M059J (cell line): ENCODE data around the gene SYNGR1. TPM values are rescaled to one million over a fixed set of nuclear protein-coding genes. Genes with fewer than 3 reads are reported as not detected.
A peak's percentile ranks its signal among the peaks of the same experiment; 100 is the strongest.
"Not testable (repeated sequence)": the region's sequence is repeated elsewhere in the genome, so short reads cannot be mapped to it uniquely, and the experiment has no call there.

ENCODE experiments used
- DNase-seq: peaks from one replicate; pipeline ENCODE4 v3.0.0-alpha.2; 2012; ENCODE audit warnings: low read depth
- total RNA-seq: library from RNA; depleted of rRNA; stranded (reverse); fragments of >200 nt; shearing (Covaris generic); gene quantifications from 2 replicates; pipeline ENCODE4 v1.2.3, GENCODE V29; 2014

The SYNGR1 gene
- total RNA-seq, 1 experiment from 2014 or later, result 14.9 TPM

DNA sequence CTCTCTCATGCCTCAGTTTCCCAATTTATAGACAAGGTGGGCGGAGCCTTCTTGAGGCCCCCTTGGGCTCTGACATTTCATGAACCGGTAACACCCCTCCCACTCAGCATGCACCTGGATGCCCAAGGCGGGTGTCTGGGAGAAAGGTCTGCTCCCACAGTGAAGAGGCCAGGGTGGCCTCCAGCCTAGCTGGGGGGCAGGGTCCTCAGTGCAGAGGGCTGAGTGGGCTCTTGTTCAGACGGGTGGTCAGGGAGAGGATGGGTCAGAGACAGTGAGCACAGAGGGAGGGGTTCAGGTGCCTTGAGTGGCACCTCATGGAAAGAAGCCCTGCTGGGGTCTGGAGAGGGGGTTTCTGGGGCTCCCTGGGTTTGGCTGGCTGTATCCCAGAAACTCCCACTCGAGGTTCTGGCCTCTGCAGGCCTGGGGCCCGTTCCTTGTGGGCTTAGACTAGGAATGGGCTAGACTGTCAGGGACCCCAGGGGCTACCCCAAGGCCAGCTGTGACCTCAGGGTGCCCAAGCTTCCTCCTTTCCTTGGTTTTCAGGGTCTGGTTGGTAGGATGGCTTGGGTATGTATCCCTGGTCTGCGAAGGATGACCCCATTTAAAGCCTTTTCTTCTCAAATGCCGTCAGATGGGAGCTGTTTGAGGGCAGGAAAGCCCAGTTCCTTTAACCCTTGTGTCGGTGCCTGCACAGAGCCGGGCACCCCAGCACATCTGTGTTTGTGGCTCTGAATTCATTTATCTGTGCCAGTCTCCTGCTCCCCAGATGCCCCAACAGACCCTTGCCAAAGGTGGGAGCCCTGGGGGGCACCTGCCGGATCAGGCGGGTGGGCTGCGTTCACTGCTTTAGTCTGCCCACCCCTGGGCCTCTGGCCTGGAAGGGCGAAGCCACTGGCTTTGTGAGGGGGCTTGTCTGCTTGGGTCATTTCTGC, 1.2 kb downstream of the SYNGR1 start:
- DNase-seq, result no peak

DNA sequence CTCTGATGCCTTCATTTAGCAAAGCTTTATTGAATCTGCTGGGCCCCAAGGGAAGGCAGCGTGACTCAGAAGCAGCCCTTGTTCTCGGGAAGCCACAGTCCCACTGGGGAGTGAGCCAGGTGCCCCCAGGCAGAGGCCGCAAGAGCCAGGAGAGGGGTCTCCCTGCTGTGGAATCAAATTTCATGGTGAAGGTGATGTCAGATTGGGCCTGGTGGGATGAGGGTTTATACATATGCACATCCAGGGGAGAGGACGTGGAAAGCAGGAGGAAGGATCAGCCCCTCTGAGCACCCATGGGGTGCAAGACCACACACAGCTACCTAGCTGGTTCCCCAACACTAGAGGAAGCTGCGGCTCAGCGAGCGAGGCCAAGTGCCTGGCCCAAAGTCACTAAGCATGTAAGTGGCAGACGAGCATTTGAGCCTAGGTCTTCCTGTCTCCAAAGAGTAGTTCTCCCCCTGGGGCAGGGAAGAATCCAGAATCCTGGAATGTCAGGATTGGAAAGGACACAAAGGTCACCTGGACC, 2.0 kb downstream of the SYNGR1 start:
- peak; percentile 85 for DNase-seq

DNA sequence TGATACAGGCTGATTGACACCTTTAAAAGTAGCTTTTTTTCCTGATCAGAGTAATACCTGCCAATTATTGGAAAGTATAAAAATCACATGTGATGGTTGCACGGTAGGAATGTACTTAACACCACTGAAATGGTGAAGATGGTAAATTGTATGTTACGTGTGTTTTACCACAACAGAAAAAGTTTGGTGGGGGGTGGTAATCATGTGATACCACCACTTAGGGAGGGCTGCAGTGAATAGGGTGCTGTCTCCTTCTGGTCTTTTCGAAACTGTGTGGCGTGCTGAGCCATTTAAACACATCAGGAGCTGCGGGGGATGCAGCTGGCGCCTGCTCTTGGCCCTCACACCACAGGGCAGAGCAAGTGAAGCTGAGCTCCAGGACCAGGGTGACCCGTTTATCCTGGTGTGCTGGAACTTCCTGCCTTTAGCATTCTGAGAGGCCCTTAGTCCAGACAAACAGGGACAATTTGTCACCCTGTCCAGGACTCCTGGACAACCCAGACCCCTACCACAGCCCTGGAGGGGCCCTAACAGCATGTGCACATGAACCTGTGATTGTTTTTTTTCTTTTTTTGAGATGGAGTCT, 2.6 kb downstream of the SYNGR1 start:
- DNase-seq, result no peak

DNA sequence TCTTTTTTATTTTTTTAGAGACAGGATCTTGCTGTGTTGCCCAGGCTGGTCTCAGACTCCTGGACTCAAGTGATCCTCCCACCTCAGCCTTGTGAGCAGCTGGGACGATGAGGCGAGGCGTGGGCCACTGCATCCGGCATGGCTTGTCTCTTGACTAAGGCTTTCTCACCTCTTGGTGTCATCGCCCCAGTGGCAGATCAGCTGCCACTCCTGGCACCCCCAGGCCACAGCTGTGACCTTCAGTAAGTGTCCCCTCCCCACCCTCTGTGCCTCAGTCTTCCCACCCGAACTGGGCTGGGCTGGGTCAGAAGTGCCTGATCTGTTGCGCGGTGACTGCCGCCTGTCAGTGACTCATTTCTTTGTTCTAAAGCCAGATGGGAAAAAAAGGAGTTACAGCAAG, 3.6 kb downstream of the SYNGR1 start:
- DNase-seq, result no peak

DNA sequence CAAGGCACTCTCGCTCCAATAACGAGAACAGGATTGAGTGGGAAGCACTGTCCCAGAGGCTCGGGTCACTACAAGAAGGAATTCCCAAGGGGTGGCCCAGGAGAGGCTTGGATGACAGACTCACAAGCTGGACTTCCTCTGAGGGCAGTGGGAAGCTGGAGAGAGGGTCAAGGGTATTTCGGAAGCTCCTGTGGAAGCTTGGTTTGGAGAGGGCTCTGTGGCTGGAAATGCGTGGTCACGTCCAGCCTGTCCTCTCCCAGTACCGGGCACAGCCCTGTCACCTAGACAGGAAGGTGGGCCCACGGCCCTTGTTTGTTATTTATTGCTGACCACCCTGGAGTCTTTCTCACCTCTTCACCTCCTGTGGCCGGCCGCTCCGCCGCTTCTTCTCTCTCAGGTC, 5.3 kb downstream of the SYNGR1 start:
- DNase-seq, result no peak

DNA sequence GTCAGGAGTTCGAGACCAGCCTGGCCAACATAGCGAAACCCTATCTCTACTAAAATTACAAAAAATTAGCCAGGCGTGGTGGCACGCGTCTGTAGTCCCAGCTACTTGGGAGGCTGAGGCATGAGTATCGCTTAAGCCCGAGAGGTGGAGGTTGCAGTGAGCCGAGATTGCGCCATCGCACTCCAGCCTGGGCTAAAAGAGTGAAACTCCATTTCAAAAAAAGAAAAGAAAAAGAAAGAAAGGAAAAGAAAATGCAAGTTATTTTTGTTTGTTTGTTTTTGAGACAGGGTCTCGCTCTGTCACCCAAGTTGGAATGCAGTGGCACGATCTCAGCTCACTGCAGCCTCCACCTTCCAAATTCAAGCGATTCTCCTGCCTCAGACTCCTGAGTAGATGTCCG, 6.0 kb downstream of the SYNGR1 start:
- not testable (repeated sequence) for DNase-seq

DNA sequence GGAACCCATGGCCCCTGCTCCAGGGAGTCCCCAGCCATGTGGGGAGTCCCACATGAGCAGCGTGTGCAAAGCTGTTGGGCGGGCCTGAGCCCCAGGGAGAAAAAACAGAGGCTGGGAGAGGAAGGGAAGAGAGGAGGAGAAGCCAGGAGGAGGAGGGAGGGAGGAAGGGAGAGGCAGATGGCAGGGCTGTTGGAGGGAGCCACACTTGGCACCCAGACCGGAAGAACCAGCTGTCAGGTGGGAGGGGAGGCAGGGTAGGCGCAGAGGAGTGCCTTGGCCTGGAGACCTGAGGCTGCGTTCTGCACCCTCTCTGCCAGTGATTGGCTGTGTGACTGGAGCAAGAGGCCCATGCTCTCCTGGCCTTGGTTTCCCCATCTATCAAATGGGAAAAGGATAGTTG, 6.7 kb downstream of the SYNGR1 start:
- DNase-seq, result no peak

DNA sequence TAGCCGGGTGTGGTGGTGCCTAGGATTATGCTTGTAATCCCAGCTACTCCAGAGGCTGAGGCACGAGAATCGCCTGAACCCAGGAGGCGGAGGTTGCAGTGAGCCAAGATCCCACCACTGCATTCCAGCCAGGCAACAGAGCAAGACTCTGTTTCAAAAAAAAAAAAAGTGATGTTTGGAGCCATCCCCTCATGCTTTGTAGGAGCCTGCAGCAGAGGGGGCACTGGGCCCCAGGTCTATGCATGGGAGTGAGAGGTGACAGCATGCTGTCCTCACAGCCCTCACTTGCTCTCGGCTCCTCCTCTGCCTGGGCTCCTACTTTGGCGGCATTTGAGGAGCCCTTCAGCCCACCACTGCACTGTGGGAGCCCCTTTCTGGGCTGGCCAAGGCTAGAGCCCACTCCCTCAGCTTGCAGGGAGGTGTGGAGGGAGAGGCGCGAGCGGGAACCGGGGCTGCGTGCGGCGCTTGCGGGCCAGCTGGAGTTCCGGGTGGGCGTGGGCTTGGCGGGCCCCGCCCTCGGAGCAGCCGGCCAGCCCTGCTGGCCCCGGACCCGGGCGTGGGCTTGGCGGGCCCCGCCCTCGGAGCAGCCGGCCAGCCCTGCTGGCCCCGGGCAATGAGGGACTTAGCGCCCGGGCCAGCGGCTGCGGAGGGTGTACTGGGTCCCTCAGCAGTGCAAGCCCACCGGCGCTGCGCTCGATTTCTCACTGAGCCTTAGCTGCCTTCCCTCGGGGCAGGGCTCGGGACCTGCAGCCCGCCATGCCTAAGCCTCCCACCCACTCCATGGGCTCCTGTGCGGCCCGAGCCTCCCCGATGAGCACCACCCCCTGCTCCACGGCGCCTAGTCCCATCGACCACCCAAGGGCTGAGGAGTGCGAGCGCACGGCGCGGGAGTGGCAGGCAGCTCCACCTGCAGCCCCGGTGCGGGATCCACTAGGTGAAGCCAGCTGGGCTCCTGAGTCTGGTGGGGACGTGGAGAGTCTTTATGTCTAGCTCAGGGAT, 7.6 kb downstream of the SYNGR1 start:
- DNase-seq, result not testable (repeated sequence)

DNA sequence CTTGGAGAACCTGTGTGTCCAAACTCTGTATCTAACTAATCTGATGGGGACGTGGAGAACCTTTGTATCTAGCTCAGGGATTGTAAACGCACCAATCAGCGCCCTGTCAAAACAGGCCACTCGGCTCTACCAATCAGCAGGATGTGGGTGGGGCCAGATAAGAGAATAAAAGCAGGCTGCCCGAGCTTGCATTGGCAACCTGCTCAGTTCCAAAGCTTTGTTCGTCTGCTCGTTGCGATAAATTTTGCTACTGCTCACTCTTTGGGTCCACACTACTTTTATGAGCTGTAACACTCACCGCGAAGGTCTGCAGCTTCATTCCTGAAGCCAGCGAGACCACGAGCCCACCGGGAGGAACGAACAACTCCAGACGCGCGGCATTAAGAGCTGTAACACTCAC, 8.4 kb downstream of the SYNGR1 start:
- not testable (repeated sequence) for DNase-seq

DNA sequence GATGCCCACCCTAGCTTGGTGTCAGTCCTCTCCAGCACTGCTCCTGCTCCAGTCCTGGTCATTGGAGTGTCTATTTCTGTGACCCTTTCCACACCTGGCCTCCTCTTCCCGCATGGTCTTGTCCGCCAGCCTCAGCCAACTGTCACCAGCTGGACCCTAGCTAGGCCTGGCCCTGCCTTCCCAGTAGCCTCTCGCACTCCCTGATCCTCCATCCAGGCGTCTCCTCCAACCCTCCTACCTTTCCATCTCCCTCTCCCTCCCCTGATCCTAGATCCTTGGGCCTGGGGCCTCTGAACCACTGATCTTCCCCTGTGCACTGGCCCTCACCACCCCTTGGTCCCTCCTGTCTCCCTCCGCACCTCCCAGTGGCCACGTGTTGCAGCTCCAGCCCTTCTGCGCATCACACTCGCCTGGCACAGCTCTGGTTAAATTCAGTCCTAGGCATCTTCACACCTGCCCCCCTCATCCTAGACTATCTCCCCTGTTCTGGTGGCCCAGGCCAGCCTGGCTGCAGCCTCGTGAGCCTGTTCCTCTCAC, 9.9 kb downstream of the SYNGR1 start:
- no peak for DNase-seq

DNA sequence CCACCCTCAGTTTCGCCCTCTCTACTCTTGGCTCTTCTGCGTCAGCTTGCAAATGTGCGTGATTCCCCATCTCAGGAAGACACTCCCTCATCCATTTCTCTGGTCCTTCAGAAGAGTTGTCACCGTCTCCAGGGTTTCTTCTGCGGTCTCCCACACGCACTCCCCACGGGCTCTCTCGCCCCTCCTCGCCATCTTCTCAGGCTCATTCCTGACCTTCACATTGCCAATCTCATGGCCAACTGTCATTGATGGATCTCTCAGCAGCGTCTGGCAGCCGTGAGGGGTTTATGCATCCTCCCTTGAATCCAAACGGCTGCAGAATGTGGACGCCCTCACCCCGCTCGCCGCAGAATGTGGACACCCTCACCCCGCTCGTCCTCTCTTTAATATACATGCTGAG, 10.5 kb downstream of the SYNGR1 start:
- no peak for DNase-seq

DNA sequence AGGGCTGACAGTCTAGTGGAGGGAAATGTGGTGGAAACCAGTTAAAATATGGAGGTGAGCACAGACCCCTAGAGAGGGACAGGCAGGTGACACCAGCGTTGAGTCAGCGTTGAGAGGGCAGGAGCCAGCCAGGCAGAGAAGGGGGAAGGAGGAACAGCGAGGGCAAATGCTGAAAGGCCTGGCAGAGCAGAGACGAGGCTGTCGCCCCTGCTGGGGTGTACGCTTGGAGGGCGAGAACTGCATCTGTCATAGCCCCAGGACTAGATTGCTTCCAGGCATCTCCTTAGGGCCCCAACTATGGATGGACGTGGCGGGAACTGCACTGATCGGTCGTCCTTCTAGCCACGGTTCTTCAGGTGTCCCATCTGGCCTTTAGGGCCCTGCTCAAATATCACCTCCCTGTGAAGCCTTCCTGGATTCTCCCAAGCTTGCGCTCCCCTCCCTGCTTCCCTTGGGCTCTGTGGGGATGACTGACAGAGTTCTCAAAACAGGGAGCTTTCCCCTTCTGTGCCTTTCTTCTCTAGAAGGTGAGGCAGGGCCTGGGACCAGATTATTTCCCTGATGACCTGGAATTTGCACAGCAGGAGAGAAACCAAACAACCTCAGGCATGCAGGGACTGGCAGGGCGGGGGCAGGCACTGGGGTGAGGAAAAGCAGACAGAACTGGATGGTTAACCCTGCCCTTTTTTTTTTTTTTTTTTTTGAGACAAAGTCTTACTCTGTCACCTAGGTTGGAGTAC, 11.1 kb downstream of the SYNGR1 start:
- peak; percentile 51 for DNase-seq

DNA sequence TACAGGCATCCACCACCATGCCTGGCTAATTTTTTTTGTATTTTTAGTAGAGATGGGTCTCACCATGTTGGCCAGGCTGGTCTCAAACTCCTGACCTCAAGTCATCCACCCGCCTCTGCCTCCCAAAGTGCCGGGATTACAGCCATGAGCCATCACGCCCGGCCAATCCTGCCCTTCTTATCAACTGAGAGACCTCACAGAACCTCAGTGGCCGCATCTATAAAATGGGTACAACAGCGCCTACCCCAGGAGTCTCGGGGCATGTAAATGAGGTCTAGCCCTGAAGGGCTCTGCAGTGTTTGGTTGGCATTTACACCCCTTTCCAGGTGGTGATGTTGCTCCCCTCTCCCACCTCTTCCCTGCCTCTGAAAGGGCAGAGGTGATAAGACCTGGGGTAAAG, 11.7 kb downstream of the SYNGR1 start:
- no peak for DNase-seq

DNA sequence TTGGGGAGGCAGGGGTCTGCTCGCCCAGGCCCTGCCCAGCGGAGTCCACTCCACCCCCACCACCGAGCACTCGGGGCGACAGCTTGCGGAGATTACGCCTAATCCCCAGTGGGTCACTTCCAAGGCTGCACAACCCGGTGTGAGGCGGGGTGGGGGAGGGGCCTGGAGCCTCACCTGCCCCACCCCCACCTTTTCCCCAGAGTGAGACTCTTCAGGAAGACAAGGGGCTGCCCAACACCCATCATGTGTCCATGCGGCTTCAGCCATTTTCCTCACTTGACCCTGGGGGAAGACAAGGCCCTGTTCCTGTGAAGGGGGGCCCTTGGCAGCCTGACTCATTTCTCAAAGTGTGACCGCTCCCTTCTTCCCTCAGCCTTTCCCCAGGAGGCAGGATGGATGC, 12.5 kb downstream of the SYNGR1 start:
- DNase-seq, result no peak

DNA sequence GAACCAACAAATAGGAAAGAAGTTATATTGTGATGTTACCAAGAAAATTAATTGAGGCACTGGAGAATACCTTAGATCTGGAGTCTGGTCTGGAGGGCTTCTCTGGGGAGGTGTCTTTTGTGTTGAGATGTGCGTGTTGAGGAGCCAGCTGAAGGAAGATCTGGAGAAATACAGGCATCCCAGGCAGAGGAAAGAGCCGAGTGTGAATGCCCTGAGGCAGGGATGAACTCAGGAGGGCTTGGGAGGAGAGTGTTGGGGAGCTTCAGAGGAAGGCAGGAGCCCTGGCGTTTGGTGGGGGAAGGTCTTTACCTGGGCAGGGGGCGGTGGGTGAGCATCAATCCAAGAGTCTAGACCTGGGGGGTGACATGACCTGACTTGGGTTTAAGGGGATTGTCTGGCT, 13.1 kb downstream of the SYNGR1 start:
- DNase-seq, result no peak

DNA sequence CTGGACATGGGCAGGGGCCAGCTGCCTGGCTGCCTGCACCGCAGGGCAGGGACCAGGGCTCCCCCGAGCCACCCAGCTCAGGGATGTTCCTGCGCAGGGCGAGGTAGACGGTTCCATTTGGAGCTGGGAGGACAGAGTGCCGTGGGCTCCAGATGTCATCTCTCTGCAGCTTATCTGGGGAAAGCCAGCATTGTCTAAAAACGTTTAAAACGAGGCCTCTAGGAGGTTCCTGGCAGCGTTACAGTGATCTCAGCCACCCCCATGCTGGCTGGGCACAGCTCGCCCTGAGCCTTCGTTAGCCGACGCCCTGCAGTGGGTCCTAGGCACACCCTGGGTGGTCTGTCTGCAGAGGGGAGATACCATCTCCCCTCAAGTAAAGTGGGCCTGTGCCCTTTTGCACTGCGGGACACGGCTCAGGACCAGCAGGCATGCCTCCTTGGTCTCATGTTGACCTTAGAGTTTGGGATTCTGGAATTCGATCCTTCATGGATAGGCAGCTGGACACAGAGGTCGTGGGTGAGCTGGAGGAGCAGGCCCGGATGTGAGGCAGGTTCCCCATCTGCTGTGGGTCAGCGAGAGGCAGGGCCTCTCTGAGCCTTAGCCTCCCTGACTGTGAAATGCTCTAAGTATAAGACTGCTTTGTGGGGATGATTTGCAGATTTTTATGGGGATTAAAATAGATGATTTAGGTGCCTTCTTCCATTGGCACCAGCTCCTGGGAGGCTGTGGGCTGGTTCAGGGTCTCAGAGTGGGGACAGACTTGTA, 14.1 kb downstream of the SYNGR1 start:
- no peak for DNase-seq

DNA sequence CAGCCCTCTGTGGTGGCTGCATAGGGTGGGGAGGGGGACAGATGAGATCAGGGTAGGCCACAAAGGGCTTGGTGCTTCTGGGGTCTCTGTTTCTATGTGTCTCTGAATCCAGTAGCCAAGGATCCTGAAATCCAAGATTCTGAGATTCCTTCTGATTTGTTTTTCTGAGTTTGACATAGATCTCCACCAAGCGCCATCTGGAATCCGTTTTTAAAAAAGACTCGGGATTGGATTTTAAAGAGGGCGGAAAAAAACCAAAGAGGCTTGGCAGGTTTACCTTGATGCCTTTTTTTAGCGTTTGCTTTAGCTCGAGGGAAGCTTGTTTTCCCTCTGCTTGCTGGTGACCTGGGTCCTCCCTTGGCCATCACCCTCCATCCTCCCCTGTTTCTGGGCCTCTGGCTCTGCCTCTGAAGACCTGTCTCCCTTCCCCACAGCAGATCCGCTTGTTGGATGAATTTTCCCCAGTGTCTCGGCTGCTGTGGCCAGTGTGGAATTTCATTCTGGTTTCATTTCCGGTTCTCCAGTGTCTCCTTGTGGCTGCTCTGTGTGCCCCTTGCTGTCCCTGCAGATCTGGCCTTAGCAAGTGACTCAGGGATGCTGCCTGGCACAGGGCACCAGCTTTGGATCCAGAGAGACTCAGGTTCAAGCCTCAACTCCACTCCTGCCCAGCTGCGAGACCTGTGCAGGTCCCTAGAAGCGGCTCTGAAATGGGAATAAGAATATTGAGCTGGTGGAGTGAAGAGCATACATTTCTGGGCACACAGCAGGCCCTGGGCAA, 15.1 kb downstream of the SYNGR1 start:
- DNase-seq, result peak; percentile 56

DNA sequence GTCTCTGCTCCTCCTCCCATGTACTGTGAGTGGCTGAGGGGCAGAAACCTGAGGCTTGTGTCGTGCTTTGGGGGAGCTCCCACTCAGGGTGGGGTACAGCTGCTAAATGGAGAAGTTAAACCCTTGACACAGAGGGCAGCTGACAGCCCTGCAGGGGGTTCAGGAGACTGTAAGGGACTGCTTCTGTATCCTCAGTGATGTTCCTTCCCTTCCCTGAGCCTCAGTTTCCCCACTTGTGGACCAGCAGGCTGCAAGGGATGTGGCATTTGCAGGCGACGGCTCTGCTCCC, 15.6 kb downstream of the SYNGR1 start:
- no peak for DNase-seq

DNA sequence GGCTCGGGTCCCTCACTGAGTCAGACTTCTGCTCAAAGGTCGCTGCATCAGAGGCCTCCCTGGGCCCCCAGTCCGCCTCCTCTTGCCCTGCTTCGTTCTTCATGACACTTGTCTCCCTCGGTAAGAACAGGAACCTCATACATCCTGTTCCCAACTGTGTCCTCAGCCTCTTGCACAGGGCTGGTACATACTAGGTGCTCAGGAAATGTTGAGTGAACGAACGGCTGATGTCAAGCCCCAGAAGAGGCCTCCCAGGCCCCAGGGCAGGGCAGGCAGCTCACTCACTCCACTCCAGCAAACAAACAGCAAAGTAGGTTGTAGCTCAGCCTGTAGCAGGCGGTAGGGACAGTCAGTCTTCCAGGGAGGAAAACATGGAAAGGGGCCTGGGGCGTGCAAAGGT, 17.2 kb downstream of the SYNGR1 start:
- DNase-seq, result no peak
